ENCODE data around the gene SSRP1. TPM values are rescaled to one million over a fixed set of nuclear protein-coding genes. Genes with fewer than 3 reads are reported as not detected.

The SSRP1 gene
- polyA plus RNA-seq, 1 donor from 2014 or later, result 84.7 TPM

DNA sequence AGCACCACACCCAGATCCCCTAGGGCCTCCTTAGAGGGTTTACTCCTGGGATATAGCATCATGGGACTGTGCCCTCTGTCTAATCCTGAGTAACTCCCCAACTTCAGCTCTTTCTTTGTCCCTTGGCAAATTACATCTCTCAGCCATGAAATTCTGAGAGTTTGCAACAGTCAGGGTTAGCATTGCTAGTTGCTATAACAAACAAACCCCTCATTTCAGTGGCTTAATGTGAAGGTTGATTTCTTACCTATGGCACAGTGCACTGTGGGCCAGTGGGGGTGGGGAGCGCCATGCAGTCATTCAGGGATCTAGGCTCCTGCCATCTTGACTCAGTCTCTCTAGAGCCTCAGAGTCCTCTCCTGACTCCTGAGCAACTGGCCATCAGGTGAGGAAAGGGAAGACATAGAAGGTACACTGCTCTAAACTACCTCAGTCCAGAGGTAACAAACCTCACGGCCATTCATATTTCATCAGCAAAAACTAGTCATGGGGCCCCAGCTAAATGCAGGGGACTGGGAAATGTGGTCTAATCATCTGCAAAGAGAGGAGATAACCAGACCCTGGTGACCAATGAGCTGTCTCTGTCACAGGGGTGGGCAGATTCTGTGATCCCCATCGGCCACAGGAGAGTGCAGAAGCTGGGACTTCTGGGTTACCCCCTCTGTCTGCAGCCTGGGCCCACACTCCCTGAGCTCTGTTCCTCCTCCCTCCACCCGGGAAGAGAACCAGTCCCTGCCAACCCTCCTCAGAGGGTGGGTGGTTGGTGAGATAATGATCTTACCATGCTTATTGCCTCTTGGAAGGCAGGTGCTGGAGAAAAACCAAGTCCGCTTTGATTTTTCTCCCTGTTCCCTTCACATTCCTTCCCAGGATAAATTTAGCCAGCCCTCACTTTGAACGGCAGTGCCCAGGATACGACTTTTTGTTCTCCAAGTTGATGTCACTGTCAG is 27.7 kb upstream of the SSRP1 start:
- H3K9me2 ChIP-seq (ENCODE audit: insufficient read depth, low read length), result no peaks in the 10 kb centered on the region
- H3K9ac ChIP-seq (ENCODE audit: low read length), result no peak overlapping the region
- H3K27ac ChIP-seq (ENCODE audit: low read length), result no peak overlapping the region
- no peaks in the 10 kb centered on the region for H3K36me3 ChIP-seq (ENCODE audit: insufficient read depth, low read length)
- no peak overlapping the region for H3K4me2 ChIP-seq (ENCODE audit: low read length)
- H3K27me3 ChIP-seq (ENCODE audit: insufficient read depth, low read depth, low read length), result no peaks in the 10 kb centered on the region
- H3K9me3 ChIP-seq (ENCODE audit: low read length), result no peaks in the 10 kb centered on the region
- H2AFZ ChIP-seq (ENCODE audit: low read depth, low read length), result no peak overlapping the region
- H3K4me3 ChIP-seq (ENCODE audit: low read length), result no peak overlapping the region
- no peaks in the 10 kb centered on the region for H3F3A ChIP-seq (ENCODE audit: insufficient read depth, low read length, poor library complexity, severe bottlenecking)
- no peaks in the 10 kb centered on the region for H4K20me1 ChIP-seq (ENCODE audit: insufficient read depth)
- TF ChIP-seq, protein P1, sequence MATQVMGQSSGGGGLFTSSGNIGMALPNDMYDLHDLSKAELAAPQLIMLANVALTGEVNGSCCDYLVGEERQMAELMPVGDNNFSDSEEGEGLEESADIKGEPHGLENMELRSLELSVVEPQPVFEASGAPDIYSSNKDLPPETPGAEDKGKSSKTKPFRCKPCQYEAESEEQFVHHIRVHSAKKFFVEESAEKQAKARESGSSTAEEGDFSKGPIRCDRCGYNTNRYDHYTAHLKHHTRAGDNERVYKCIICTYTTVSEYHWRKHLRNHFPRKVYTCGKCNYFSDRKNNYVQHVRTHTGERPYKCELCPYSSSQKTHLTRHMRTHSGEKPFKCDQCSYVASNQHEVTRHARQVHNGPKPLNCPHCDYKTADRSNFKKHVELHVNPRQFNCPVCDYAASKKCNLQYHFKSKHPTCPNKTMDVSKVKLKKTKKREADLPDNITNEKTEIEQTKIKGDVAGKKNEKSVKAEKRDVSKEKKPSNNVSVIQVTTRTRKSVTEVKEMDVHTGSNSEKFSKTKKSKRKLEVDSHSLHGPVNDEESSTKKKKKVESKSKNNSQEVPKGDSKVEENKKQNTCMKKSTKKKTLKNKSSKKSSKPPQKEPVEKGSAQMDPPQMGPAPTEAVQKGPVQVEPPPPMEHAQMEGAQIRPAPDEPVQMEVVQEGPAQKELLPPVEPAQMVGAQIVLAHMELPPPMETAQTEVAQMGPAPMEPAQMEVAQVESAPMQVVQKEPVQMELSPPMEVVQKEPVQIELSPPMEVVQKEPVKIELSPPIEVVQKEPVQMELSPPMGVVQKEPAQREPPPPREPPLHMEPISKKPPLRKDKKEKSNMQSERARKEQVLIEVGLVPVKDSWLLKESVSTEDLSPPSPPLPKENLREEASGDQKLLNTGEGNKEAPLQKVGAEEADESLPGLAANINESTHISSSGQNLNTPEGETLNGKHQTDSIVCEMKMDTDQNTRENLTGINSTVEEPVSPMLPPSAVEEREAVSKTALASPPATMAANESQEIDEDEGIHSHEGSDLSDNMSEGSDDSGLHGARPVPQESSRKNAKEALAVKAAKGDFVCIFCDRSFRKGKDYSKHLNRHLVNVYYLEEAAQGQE (IDR thresholded peaks at IDR 0.05; ENCODE audit: borderline replicate concordance), result no peak
- TF ChIP-seq MXI1 (conservative IDR thresholded peaks at IDR 0.05; ENCODE audit: poor library complexity, severe bottlenecking) (no peak), RAD21 (conservative IDR thresholded peaks at IDR 0.05) (no peak), POLR2AphosphoS5 (IDR thresholded peaks at IDR 0.05) (no peak), EP300 (conservative IDR thresholded peaks at IDR 0.05; ENCODE audit: poor library complexity, severe bottlenecking) (no peak), EZH2 (IDR thresholded peaks at IDR 0.05; ENCODE audit: borderline replicate concordance, insufficient read depth, low read length, poor library complexity, severe bottlenecking) (no peak), TAF1 (IDR thresholded peaks at IDR 0.05; ENCODE audit: low read depth) (no peak), SMC3 (conservative IDR thresholded peaks at IDR 0.05; ENCODE audit: poor library complexity) (no peak)
- TF ChIP-seq, protein P2, sequence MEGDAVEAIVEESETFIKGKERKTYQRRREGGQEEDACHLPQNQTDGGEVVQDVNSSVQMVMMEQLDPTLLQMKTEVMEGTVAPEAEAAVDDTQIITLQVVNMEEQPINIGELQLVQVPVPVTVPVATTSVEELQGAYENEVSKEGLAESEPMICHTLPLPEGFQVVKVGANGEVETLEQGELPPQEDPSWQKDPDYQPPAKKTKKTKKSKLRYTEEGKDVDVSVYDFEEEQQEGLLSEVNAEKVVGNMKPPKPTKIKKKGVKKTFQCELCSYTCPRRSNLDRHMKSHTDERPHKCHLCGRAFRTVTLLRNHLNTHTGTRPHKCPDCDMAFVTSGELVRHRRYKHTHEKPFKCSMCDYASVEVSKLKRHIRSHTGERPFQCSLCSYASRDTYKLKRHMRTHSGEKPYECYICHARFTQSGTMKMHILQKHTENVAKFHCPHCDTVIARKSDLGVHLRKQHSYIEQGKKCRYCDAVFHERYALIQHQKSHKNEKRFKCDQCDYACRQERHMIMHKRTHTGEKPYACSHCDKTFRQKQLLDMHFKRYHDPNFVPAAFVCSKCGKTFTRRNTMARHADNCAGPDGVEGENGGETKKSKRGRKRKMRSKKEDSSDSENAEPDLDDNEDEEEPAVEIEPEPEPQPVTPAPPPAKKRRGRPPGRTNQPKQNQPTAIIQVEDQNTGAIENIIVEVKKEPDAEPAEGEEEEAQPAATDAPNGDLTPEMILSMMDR (IDR thresholded peaks at IDR 0.05; ENCODE audit: poor library complexity, severe bottlenecking), result no peak
- no peaks in the 10 kb centered on the region for H3K79me2 ChIP-seq (replicated peaks; ENCODE audit: insufficient read depth, low read length)

DNA sequence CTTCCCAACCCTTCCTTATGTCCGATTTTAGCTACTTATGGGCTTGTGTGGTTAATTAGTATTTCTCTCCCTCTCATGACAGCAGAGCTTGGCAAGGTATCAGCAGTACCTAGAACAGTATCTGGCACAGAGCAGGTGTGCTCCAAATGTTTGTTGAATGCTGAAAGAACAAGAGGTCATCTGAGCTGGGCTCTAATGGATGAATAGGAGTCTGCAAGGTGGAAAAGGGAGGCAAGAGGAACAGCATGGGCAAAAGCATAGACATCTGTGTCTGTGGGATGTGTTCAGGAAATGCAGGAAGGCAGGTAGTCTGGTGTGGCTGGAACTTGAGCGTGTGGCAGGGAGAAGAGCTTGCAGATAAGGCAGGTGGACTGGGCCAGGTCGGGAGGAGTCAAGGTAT is 26.2 kb upstream of the SSRP1 start:
- no peak overlapping the region for H3K27ac ChIP-seq (ENCODE audit: low read length)
- no peak overlapping the region for H3K9ac ChIP-seq (ENCODE audit: low read length)
- H2AFZ ChIP-seq (ENCODE audit: low read depth, low read length), result no peak overlapping the region
- TF ChIP-seq MXI1 (conservative IDR thresholded peaks at IDR 0.05; ENCODE audit: poor library complexity, severe bottlenecking) (no peak), EZH2 (IDR thresholded peaks at IDR 0.05; ENCODE audit: borderline replicate concordance, insufficient read depth, low read length, poor library complexity, severe bottlenecking) (no peak), EP300 (conservative IDR thresholded peaks at IDR 0.05; ENCODE audit: poor library complexity, severe bottlenecking) (no peak), SMC3 (conservative IDR thresholded peaks at IDR 0.05; ENCODE audit: poor library complexity) (no peak), RAD21 (conservative IDR thresholded peaks at IDR 0.05) (no peak), POLR2AphosphoS5 (IDR thresholded peaks at IDR 0.05) (no peak), TAF1 (IDR thresholded peaks at IDR 0.05; ENCODE audit: low read depth) (no peak)
- TF ChIP-seq, protein P2 (IDR thresholded peaks at IDR 0.05; ENCODE audit: poor library complexity, severe bottlenecking), result no peak
- TF ChIP-seq, protein P1 (IDR thresholded peaks at IDR 0.05; ENCODE audit: borderline replicate concordance), result no peak
- H3K79me2 ChIP-seq (replicated peaks; ENCODE audit: insufficient read depth, low read length), result no peaks in the 10 kb centered on the region
- no peak overlapping the region for H3K4me2 ChIP-seq (ENCODE audit: low read length)
- no peaks in the 10 kb centered on the region for H4K20me1 ChIP-seq (ENCODE audit: insufficient read depth)
- no peaks in the 10 kb centered on the region for H3K36me3 ChIP-seq (ENCODE audit: insufficient read depth, low read length)
- no peaks in the 10 kb centered on the region for H3K9me3 ChIP-seq (ENCODE audit: low read length)
- no peaks in the 10 kb centered on the region for H3K27me3 ChIP-seq (ENCODE audit: insufficient read depth, low read depth, low read length)
- H3F3A ChIP-seq (ENCODE audit: insufficient read depth, low read length, poor library complexity, severe bottlenecking), result no peaks in the 10 kb centered on the region
- no peaks in the 10 kb centered on the region for H3K9me2 ChIP-seq (ENCODE audit: insufficient read depth, low read length)
- H3K4me3 ChIP-seq (ENCODE audit: low read length), result no peak overlapping the region

Data from neural cell (in vitro differentiated cells).